Keratinocyte (primary cell): ENCODE measurements around the gene PARD3.

ENCODE experiments used
- EZH2 ChIP-seq: IDR thresholded peaks from one replicate; pipeline ENCODE4 v1.6.1; 2012; ENCODE audit warnings: inconsistent platforms, mild to moderate bottlenecking, low read length, moderate library complexity
- TF ChIP-seq, protein P1 (sequence below), 3 experiments: IDR thresholded peaks in 1 of 3; conservative IDR thresholded peaks in 1 of 3; optimal IDR thresholded peaks in 1 of 3; 2 replicates in 2 of 3; 3 replicates in 1 of 3; pipeline versions ENCODE3 to v1.5.1; 2011; ENCODE audit warnings: low read length in 3 of 3, mild to moderate bottlenecking in 3 of 3, moderate library complexity in 2 of 3, control low read depth in 1 of 3, inconsistent platforms in 1 of 3; ENCODE audit not compliant: insufficient read depth in 2 of 3; ENCODE audit errors: extremely low read depth in 1 of 3

DNA sequence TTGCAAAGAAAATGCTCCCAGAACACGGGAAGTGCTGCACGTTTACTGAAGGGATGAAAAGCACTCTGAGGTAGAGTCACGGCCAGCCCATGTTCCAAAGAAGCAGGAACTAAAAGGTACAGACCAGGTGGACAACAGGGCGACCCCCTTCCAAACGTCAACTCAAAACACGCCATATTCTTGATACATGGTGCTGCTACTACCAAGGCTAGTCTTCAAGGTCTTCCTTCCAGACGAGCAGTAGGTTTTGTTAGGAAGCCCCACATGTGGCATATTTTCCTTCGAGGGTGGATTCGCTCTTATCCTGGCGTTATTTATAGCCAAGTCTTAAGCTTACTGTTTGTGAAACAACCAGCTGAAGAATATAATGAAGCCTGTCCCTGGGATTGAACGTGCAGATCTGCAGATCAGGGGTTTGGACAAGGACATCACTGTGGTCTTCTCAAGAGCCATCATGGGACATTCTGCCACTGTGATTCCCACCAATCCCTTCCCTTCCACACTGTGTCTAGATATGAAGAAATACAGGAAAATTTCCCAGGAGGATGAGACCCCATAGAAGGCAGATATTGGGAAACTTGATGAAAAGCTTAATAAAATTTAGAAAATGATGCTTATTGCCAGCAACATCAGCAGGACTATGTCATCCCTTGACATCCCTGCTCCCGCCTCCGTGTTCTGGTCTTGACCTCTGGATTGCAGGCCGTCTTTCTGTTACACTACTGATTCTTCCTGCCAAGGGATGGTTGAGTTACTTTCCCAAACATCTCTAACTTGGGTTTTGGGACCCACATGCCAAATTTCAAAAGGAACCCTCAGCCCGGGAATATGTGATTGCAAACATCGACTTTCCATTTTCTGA lies 734.4 kb downstream of the PARD3 start:
- no peak for TF ChIP-seq EZH2
- TF ChIP-seq, protein P1, sequence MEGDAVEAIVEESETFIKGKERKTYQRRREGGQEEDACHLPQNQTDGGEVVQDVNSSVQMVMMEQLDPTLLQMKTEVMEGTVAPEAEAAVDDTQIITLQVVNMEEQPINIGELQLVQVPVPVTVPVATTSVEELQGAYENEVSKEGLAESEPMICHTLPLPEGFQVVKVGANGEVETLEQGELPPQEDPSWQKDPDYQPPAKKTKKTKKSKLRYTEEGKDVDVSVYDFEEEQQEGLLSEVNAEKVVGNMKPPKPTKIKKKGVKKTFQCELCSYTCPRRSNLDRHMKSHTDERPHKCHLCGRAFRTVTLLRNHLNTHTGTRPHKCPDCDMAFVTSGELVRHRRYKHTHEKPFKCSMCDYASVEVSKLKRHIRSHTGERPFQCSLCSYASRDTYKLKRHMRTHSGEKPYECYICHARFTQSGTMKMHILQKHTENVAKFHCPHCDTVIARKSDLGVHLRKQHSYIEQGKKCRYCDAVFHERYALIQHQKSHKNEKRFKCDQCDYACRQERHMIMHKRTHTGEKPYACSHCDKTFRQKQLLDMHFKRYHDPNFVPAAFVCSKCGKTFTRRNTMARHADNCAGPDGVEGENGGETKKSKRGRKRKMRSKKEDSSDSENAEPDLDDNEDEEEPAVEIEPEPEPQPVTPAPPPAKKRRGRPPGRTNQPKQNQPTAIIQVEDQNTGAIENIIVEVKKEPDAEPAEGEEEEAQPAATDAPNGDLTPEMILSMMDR (optimal IDR thresholded peaks at IDR 0.05 in 1 of 3, IDR thresholded peaks at IDR 0.05 in 1 of 3, conservative IDR thresholded peaks at IDR 0.05 in 1 of 3; ENCODE audit: extremely low read depth in 1 of 3, insufficient read depth in 2 of 3, low read length in 3 of 3) = no peak
